ENCODE measurements around the gene ALMS1.

Gene ALMS1

GRCh38 chr2:73651591-73652230 is 266.1 kb downstream of the ALMS1 start:
- TF ChIP-seq HDGF (IDR thresholded peaks at IDR 0.05; ENCODE audit: borderline replicate concordance) (no peak), SP1 (IDR thresholded peaks at IDR 0.05) (no peak), ARNT (IDR thresholded peaks at IDR 0.05) (no peak), FOXK2 (IDR thresholded peaks at IDR 0.05) (no peak)
- POLR2A ChIA-PET = no interaction called here
- CTCF ChIA-PET = no interaction called here

GRCh38 chr2:73652348-73652747 is 266.7 kb downstream of the ALMS1 start:
- no peak for DNase-seq (ENCODE audit: extremely low spot score)
- POLR2A ChIA-PET = no interaction called here
- TF ChIP-seq FOXM1 (IDR thresholded peaks at IDR 0.05; ENCODE audit: borderline replicate concordance) = no peak
- TF ChIP-seq SP1 (IDR thresholded peaks at IDR 0.05) = no peak
- TF ChIP-seq TARDBP (IDR thresholded peaks at IDR 0.05) = no peak
- no peak for TF ChIP-seq CTBP1 (IDR thresholded peaks at IDR 0.05; ENCODE audit: borderline replicate concordance)
- no peak for TF ChIP-seq L3MBTL2 (conservative IDR thresholded peaks at IDR 0.05)
- no peak for TF ChIP-seq LEF1 (IDR thresholded peaks at IDR 0.05; ENCODE audit: borderline replicate concordance)
- CTCF ChIA-PET = no interaction called here

More at GRCh38 chr2:73651591-73652230, 266.1 kb downstream of the ALMS1 start:
- no peak for DNase-seq (ENCODE audit: extremely low spot score)

GRCh38 chr2:73654175-73654574 is 268.5 kb downstream of the ALMS1 start:
- ChIA-PET POLR2A (no interaction called here), CTCF (no interaction called here)
- TF ChIP-seq BHLHE40 (IDR thresholded peaks at IDR 0.05; ENCODE audit: borderline replicate concordance) (no peak), LEF1 (IDR thresholded peaks at IDR 0.05; ENCODE audit: borderline replicate concordance) (no peak), PKNOX1 (IDR thresholded peaks at IDR 0.05) (no peak), HDGF (IDR thresholded peaks at IDR 0.05; ENCODE audit: borderline replicate concordance) (no peak), L3MBTL2 (conservative IDR thresholded peaks at IDR 0.05) (no peak), ELF4 (IDR thresholded peaks at IDR 0.05) (no peak), ARNT (IDR thresholded peaks at IDR 0.05) (no peak), NFRKB (IDR thresholded peaks at IDR 0.05) (no peak), TARDBP (IDR thresholded peaks at IDR 0.05) (no peak), FOXK2 (IDR thresholded peaks at IDR 0.05) (no peak)
- no peak for DNase-seq (ENCODE audit: extremely low spot score)
